Kidney tubule cell (primary cell): ENCODE data around the gene SLC17A1.

ENCODE experiments used
- DNase-seq: peaks from one replicate; pipeline ENCODE4 v3.0.0-alpha.2; 2018; ENCODE audit warnings: low spot score

The SLC17A1 gene

GRCh38 chr6:25832670-25833069, 818 bp upstream of the SLC17A1 start:
- no peak for DNase-seq

- DNase-seq = no peak
Observed at GRCh38 chr6:25832307-25832662, 433 bp upstream of the SLC17A1 start.

GRCh38 chr6:25830458-25830857, 1.4 kb downstream of the SLC17A1 start:
- DNase-seq = peak; percentile 15

- DNase-seq = no peak
Observed at GRCh38 chr6:25829375-25829774, 2.5 kb downstream of the SLC17A1 start.

- no peak for DNase-seq
Observed at GRCh38 chr6:25821341-25821740, 10.5 kb downstream of the SLC17A1 start.

- no peak for DNase-seq
Observed at GRCh38 chr6:25816252-25816651, 15.6 kb downstream of the SLC17A1 start.

- DNase-seq = no peak
Observed at GRCh38 chr6:25815194-25815593, 16.7 kb downstream of the SLC17A1 start.

GRCh38 chr6:25804804-25805203, 27.0 kb downstream of the SLC17A1 start:
- DNase-seq = no peak

- DNase-seq = no peak
Observed at GRCh38 chr6:25801436-25801835, 30.4 kb downstream of the SLC17A1 start.

- no peak for DNase-seq
Observed at GRCh38 chr6:25794784-25795183, 37.1 kb downstream of the SLC17A1 start.

GRCh38 chr6:25793970-25794369, 37.9 kb downstream of the SLC17A1 start:
- no peak for DNase-seq

GRCh38 chr6:25792016-25792415, 39.8 kb downstream of the SLC17A1 start:
- DNase-seq = no peak

GRCh38 chr6:25789475-25789874, 42.4 kb downstream of the SLC17A1 start:
- no peak for DNase-seq

- DNase-seq = peak; percentile 52
Observed at GRCh38 chr6:25788305-25788922, 43.4 kb downstream of the SLC17A1 start.

GRCh38 chr6:25787428-25787827, 44.4 kb downstream of the SLC17A1 start:
- DNase-seq = no peak

GRCh38 chr6:25781134-25781533, 50.7 kb downstream of the SLC17A1 start:
- DNase-seq = no peak

GRCh38 chr6:25777856-25778649, 53.8 kb downstream of the SLC17A1 start:
- DNase-seq = no peak

GRCh38 chr6:25777031-25777430, 54.8 kb downstream of the SLC17A1 start:
- no peak for DNase-seq

GRCh38 chr6:25774120-25774715, 57.6 kb downstream of the SLC17A1 start:
- no peak for DNase-seq

GRCh38 chr6:25769983-25770382, 61.9 kb downstream of the SLC17A1 start:
- peak; percentile 87 for DNase-seq

- DNase-seq = no peak
Observed at GRCh38 chr6:25768566-25768965, 63.3 kb downstream of the SLC17A1 start.

GRCh38 chr6:25764611-25765010, 67.2 kb downstream of the SLC17A1 start:
- no peak for DNase-seq

GRCh38 chr6:25757936-25758642, 73.8 kb downstream of the SLC17A1 start:
- no peak for DNase-seq
